ENCODE data around the gene PFDN2. TPM values are rescaled to one million over a fixed set of nuclear protein-coding genes. Genes with fewer than 3 reads are reported as not detected.

Gene PFDN2
- total and polyA plus RNA-seq, 10 of the 15 experiments (the other 5 are each of a cell fraction or from before 2014, with no cell fraction given), result 30.0 to 141 (median 80.5) TPM

DNA sequence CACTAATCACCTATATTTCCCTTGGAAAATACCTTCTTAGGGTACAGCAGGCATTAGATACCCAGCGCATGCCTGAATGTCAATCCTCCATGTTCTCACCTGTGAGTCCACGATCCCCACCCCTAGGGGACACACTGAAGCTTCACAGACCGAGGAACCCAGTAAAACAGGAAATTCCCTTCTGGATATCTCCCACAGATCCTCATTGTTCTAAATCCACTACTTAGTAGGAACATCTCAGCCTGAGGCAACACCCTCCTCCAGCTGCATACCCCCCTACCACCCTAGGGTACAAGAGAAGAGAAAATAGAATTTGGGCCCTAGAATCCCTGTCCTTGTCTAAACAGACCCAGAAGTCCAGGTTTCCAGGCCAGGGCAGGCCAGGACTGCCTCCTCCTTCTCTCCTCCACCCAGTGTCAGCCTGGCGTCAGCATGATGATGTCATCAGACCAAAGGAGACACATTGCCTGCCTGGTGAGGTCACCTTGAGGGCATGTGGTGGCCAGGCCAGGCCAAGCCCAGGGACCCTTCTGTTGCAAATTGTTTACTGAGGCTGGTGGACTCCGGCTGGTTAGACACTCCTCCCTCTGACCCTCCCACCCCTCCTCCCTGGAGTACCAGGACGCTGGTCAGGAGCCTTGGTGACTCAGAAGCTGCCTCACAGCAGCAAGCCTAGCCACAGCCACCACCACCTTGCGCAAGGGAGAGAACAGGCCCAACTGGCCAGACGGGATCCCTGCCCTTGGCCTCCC lies 34.7 kb downstream of the PFDN2 start:
- Histone ChIP-seq H2AFZ (ENCODE audit: control insufficient read depth, low read depth, low read length) (no peak overlapping the region), H3K9ac (ENCODE audit: control insufficient read depth, insufficient read depth, low read length) (no peak overlapping the region), H3K79me2 (ENCODE audit: control insufficient read depth, insufficient read depth, low read length) (no peaks in the 10 kb centered on the region), H3K27ac (ENCODE audit: control insufficient read depth, insufficient read depth) (no peak overlapping the region), H3K4me1 (ENCODE audit: control insufficient read depth, insufficient read depth, low read length) (no peaks in the 10 kb centered on the region; the same call in 1 of the 2 replicates), H3K9me3 (replicated peaks; ENCODE audit: control insufficient read depth, insufficient read depth, low read length) (no peaks in the 10 kb centered on the region), H3K36me3 (ENCODE audit: control insufficient read depth in 2 of 2, insufficient read depth in 2 of 2, low read length in 1 of 2) (no peaks in the 10 kb centered on the region), H3K4me3 (no peak overlapping the region), H3K27me3 (replicated peaks in 1 of 2; ENCODE audit: control insufficient read depth in 2 of 2, insufficient read depth in 2 of 2, low read length in 1 of 2) (no peaks in the 10 kb centered on the region), H4K20me1 (ENCODE audit: control insufficient read depth, insufficient read depth) (no peaks in the 10 kb centered on the region), H3K4me2 (ENCODE audit: control insufficient read depth, insufficient read depth) (no peak overlapping the region)
- ChIA-PET SMC1A (ENCODE audit: uncharacterized antibody, unreplicated experiment) (interaction anchor here (1.2 to 1.7 kb wide), 2 partner anchors 14 to 15 kb away, joined by 3 to 4 read pairs; no protein-coding TSS in a partner anchor), CTCF (no interaction called here), POLR2A (interaction anchor here (0.6 to 1.0 kb wide), 2 partner anchors 12 to 292 kb away, joined by 4 to 6 read pairs; no protein-coding TSS in a partner anchor), RAD21 (ENCODE audit: unreplicated experiment) (no interaction called here)
- TF ChIP-seq, protein P1, sequence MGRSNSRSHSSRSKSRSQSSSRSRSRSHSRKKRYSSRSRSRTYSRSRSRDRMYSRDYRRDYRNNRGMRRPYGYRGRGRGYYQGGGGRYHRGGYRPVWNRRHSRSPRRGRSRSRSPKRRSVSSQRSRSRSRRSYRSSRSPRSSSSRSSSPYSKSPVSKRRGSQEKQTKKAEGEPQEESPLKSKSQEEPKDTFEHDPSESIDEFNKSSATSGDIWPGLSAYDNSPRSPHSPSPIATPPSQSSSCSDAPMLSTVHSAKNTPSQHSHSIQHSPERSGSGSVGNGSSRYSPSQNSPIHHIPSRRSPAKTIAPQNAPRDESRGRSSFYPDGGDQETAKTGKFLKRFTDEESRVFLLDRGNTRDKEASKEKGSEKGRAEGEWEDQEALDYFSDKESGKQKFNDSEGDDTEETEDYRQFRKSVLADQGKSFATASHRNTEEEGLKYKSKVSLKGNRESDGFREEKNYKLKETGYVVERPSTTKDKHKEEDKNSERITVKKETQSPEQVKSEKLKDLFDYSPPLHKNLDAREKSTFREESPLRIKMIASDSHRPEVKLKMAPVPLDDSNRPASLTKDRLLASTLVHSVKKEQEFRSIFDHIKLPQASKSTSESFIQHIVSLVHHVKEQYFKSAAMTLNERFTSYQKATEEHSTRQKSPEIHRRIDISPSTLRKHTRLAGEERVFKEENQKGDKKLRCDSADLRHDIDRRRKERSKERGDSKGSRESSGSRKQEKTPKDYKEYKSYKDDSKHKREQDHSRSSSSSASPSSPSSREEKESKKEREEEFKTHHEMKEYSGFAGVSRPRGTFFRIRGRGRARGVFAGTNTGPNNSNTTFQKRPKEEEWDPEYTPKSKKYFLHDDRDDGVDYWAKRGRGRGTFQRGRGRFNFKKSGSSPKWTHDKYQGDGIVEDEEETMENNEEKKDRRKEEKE (IDR thresholded peaks at IDR 0.05), result no peak
- peak; percentile 81 for TF ChIP-seq CREB1 (IDR thresholded peaks at IDR 0.05; ENCODE audit: low read depth)
- 0 out of 2 replicates have a peak, but pooled peaks have one; percentile 50 for TF ChIP-seq ATF7 (IDR thresholded peaks at IDR 0.05; ENCODE audit: low read depth)
- TF ChIP-seq EGR1 (IDR thresholded peaks at IDR 0.05; ENCODE audit: borderline replicate concordance in 1 of 2, low read depth in 2 of 2, low read length in 2 of 2), result no peak
- peak; percentile 59; the same call in 1 of the 2 replicates for TF ChIP-seq CREM (IDR thresholded peaks at IDR 0.05; ENCODE audit: low read depth)
- TF ChIP-seq, protein P2, sequence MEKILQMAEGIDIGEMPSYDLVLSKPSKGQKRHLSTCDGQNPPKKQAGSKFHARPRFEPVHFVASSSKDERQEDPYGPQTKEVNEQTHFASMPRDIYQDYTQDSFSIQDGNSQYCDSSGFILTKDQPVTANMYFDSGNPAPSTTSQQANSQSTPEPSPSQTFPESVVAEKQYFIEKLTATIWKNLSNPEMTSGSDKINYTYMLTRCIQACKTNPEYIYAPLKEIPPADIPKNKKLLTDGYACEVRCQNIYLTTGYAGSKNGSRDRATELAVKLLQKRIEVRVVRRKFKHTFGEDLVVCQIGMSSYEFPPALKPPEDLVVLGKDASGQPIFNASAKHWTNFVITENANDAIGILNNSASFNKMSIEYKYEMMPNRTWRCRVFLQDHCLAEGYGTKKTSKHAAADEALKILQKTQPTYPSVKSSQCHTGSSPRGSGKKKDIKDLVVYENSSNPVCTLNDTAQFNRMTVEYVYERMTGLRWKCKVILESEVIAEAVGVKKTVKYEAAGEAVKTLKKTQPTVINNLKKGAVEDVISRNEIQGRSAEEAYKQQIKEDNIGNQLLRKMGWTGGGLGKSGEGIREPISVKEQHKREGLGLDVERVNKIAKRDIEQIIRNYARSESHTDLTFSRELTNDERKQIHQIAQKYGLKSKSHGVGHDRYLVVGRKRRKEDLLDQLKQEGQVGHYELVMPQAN (conservative IDR thresholded peaks at IDR 0.05), result no peak
- no TSS peak for BruUV-seq (replicated peaks)
- FAIRE-seq (no peak), ATAC-seq (peak; percentile 55), DNase-seq (ENCODE audit: low read depth, low spot score) (no peak)
- intact Hi-C loops (cut with micrococcal nuclease; ENCODE audit: unreplicated experiment), result no loop called here
- WGBS (ENCODE audit: insufficient coverage, insufficient replicate concordance, low lambda C conversion rate, missing lambda C conversion rate), result 55% methylated on average over 8 of the region's 8 CpGs
- in situ Hi-C loops (cut with MboI), result no loop called here
